Fibroblast of lung (primary cell): ENCODE results near the gene FSIP1. TPM values are rescaled to one million over a fixed set of nuclear protein-coding genes. Genes with fewer than 3 reads are reported as not detected.

Experiments used
- DNase-seq, 2 donors: peaks; one replicate each; pipeline versions ENCODE4 v3.0.0 to v3.0.0-alpha.2; 2010; ENCODE audit warnings: low read depth in 2 of 2
- H2AFZ ChIP-seq: 2 replicates; pipeline ENCODE4 v1.5.1; 2012; ENCODE audit warnings: low read length, control low read depth, inconsistent platforms
- H3K27ac ChIP-seq: 2 replicates; pipeline ENCODE4 v1.5.1; 2011; ENCODE audit warnings: low read length, control low read depth; ENCODE audit not compliant: insufficient read depth
- H3K27me3 ChIP-seq: 2 replicates; pipeline ENCODE4 v1.5.1; 2011; ENCODE audit warnings: mild to moderate bottlenecking, low read length; ENCODE audit not compliant: control insufficient read depth, insufficient read depth
- H3K36me3 ChIP-seq: 2 replicates; pipeline ENCODE4 v1.5.1; 2011; ENCODE audit warnings: low read length; ENCODE audit not compliant: control insufficient read depth, insufficient read depth
- H3K4me1 ChIP-seq: 2 replicates; pipeline ENCODE4 v1.5.1; 2011; ENCODE audit warnings: low read length; ENCODE audit not compliant: control insufficient read depth, insufficient read depth; ENCODE audit errors: extremely low read depth
- H3K4me2 ChIP-seq: 2 replicates; pipeline ENCODE4 v1.5.1; 2011; ENCODE audit warnings: low read length, control low read depth; ENCODE audit not compliant: insufficient read depth; ENCODE audit errors: extremely low read depth
- H3K4me3 ChIP-seq, 4 experiments: fragments of 200-600 bp in 1 of 4; sonication (generic) in 1 of 4; replicated peaks in 1 of 4; 2 replicates each; pipeline ENCODE4 v1.5.1; 2011 to 2016; ENCODE audit warnings: low read length in 4 of 4, low read depth in 3 of 4, mild to moderate bottlenecking in 3 of 4, control low read depth in 2 of 4, inconsistent platforms in 1 of 4, mixed read lengths in 1 of 4; ENCODE audit not compliant: insufficient read depth in 1 of 4; ENCODE audit errors: control extremely low read depth in 1 of 4
- H3K79me2 ChIP-seq: 2 replicates; pipeline ENCODE4 v1.5.1; 2012; ENCODE audit warnings: mild to moderate bottlenecking, low read length, inconsistent platforms; ENCODE audit not compliant: control insufficient read depth, insufficient read depth
- H3K9ac ChIP-seq: 2 replicates; pipeline ENCODE4 v1.5.1; 2011; ENCODE audit warnings: mild to moderate bottlenecking, low read length, control low read depth; ENCODE audit not compliant: insufficient read depth
- H3K9me3 ChIP-seq: 2 replicates; pipeline ENCODE4 v1.5.1; 2012; ENCODE audit warnings: low read depth, low read length; ENCODE audit not compliant: control insufficient read depth, insufficient read depth
- H4K20me1 ChIP-seq: 2 replicates; pipeline ENCODE4 v1.5.1; 2011; ENCODE audit warnings: low read length; ENCODE audit not compliant: control insufficient read depth, insufficient read depth; ENCODE audit errors: extremely low read depth
- EZH2 ChIP-seq: IDR thresholded peaks from 2 replicates; pipeline ENCODE4 v1.5.1; 2012; ENCODE audit warnings: low read length, control low read depth, mild to moderate bottlenecking; ENCODE audit errors: missing control alignments
- polyA plus RNA-seq, 2 donors: library from polyadenylated mRNA; depleted of rRNA in 1 of 2; stranded (reverse) in 1 of 2; unstranded in 1 of 2; fragments of >200 nt; gene quantifications; 2 replicates each; pipeline ENCODE4 v1.2.1, GENCODE V29; 2011 to 2012; ENCODE audit warnings: missing spikeins in 1 of 2
- total RNA-seq: library from RNA; depleted of rRNA; stranded (reverse); fragments of >200 nt; gene quantifications from 2 replicates; pipeline ENCODE4 v1.2.1, GENCODE V29; 2014
- TF ChIP-seq, protein P1 (sequence below), 2 donors: IDR thresholded peaks in 1 of 2; conservative IDR thresholded peaks in 1 of 2; 1 replicate in 1 of 2; 2 replicates in 1 of 2; pipeline ENCODE4 v1.5.1; 2011 to 2012; ENCODE audit warnings: low read length in 2 of 2, control low read depth in 1 of 2, inconsistent platforms in 1 of 2, low read depth in 1 of 2, mild to moderate bottlenecking in 1 of 2

FSIP1 gene
- total and polyA plus RNA-seq, 2 donors (not counting 1 experiment from before 2014, with no cell fraction given) = 0.50 to 5.1 TPM

DNA sequence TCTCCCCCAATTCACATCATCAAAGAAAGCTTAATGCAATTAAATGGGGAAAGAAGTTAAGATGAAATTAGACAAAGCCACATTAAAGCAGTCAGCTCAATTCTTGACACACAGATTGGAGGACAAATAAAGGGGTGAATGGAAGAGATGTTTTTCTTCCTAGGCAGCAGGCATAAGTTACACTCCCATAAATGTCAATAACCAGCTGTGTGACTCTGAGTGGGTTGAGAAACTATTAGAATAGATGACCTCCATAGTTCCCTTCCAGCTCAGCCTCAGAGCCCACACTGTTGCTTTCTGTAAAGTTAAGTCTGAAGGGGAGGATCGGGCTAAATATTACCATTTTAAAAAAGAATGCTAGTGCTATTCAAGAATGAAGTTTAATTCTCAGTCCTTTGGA, 130.8 kb downstream of the FSIP1 start:
- H2AFZ ChIP-seq = no peak overlapping the region
- no peak for DNase-seq
- no peak overlapping the region for H3K27ac ChIP-seq
- H3K27me3 ChIP-seq = no peaks in the 10 kb centered on the region
- H3K9me3 ChIP-seq = no peaks in the 10 kb centered on the region
- H3K79me2 ChIP-seq = no peaks in the 10 kb centered on the region
- TF ChIP-seq, protein P1, sequence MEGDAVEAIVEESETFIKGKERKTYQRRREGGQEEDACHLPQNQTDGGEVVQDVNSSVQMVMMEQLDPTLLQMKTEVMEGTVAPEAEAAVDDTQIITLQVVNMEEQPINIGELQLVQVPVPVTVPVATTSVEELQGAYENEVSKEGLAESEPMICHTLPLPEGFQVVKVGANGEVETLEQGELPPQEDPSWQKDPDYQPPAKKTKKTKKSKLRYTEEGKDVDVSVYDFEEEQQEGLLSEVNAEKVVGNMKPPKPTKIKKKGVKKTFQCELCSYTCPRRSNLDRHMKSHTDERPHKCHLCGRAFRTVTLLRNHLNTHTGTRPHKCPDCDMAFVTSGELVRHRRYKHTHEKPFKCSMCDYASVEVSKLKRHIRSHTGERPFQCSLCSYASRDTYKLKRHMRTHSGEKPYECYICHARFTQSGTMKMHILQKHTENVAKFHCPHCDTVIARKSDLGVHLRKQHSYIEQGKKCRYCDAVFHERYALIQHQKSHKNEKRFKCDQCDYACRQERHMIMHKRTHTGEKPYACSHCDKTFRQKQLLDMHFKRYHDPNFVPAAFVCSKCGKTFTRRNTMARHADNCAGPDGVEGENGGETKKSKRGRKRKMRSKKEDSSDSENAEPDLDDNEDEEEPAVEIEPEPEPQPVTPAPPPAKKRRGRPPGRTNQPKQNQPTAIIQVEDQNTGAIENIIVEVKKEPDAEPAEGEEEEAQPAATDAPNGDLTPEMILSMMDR (conservative IDR thresholded peaks at IDR 0.05 in 1 of 2, IDR thresholded peaks at IDR 0.05 in 1 of 2; ENCODE audit: low read depth in 1 of 2, low read length in 2 of 2) = no peak
- no peak for TF ChIP-seq EZH2
- H3K4me1 ChIP-seq = peaks cover under 1% of the 10 kb centered on the region
- no peaks in the 10 kb centered on the region for H4K20me1 ChIP-seq
- H3K36me3 ChIP-seq = no peaks in the 10 kb centered on the region
- H3K9ac ChIP-seq = no peak overlapping the region
- no peak overlapping the region for H3K4me2 ChIP-seq
- no peak overlapping the region for H3K4me3 ChIP-seq

DNA sequence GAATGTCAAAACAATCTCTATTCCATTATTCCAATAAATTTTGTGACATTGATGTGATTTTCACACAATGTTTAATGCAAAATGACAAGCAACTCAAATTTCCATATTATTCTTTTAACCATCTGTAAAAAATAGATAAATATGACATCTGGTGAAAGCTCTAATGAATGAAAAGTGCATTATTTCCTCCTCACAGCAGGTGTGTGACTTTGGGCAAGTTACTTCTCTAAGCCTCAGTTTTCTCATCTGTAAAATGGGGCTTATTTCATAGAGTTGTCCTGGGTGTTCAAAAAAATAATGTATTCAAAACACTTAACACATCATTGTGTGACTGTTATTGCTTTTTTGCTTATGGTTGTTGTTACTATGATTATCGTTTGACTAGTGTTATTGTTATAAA, 131.3 kb downstream of the FSIP1 start:
- Histone ChIP-seq H3K9ac (no peak overlapping the region), H3K36me3 (no peaks in the 10 kb centered on the region), H4K20me1 (no peaks in the 10 kb centered on the region), H3K27ac (no peak overlapping the region), H3K4me2 (no peak overlapping the region), H3K27me3 (no peaks in the 10 kb centered on the region), H3K4me3 (no peak overlapping the region), H2AFZ (no peak overlapping the region), H3K4me1 (no peaks in the 10 kb centered on the region), H3K79me2 (no peaks in the 10 kb centered on the region), H3K9me3 (no peaks in the 10 kb centered on the region)
- DNase-seq = no peak
- TF ChIP-seq, protein P1 (conservative IDR thresholded peaks at IDR 0.05 in 1 of 2, IDR thresholded peaks at IDR 0.05 in 1 of 2; ENCODE audit: low read depth in 1 of 2, low read length in 2 of 2) = no peak
- TF ChIP-seq EZH2 = no peak

DNA sequence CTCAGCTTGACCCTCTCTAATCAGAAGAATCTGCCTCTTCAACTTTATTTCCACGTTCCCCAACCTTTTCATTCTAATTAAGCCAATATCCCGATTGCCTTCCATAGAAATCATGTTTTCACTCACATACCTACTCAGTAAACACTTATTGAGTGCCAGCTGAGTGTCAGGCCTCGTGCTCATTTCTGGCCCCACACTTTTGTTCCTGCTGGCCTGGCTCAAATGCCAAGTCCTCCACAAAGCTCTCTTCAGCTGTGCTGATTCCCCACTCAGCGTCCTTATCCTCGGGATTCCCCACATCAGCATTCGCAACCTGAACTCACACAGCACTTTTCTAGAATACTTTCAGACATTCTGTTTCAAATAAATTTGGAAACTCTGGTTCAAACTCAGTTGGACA, 132.9 kb downstream of the FSIP1 start:
- Histone ChIP-seq H4K20me1 (no peaks in the 10 kb centered on the region), H3K27ac (no peak overlapping the region), H3K4me3 (no peak overlapping the region), H3K4me2 (no peak overlapping the region), H3K4me1 (no peaks in the 10 kb centered on the region), H3K27me3 (no peaks in the 10 kb centered on the region), H3K9me3 (no peaks in the 10 kb centered on the region), H2AFZ (no peak overlapping the region), H3K9ac (no peak overlapping the region), H3K79me2 (no peaks in the 10 kb centered on the region), H3K36me3 (no peaks in the 10 kb centered on the region)
- no peak for DNase-seq
- TF ChIP-seq, protein P1 (conservative IDR thresholded peaks at IDR 0.05 in 1 of 2, IDR thresholded peaks at IDR 0.05 in 1 of 2; ENCODE audit: low read depth in 1 of 2, low read length in 2 of 2) = no peak
- TF ChIP-seq EZH2 = no peak
